A549 (cell line): ENCODE results near the gene TSPEAR. TPM values are rescaled to one million over a fixed set of nuclear protein-coding genes. Genes with fewer than 3 reads are reported as not detected.

ENCODE experiments used
- ATAC-seq, 2 experiments: fragments of 200-7000 bp in 1 of 2; fragments of >200 bp in 1 of 2; cut with Nextera tagmentation in 1 of 2; cut with Tn5 transposase in 1 of 2; 3 replicates each; pipeline versions ENCODE4 v1.8.0 to v1.9.1; 2018 to 2020; ENCODE audit warnings: mild to moderate bottlenecking in 1 of 2, moderate library complexity in 1 of 2
- CTCF ChIA-PET: fragments of 300-600 bp; sonication (Branson Sonifier 250); formaldehyde crosslinking; extraction: SDS; loops from one replicate; lab custom pipeline; 2021; ENCODE audit warnings: antibody characterized with exemption, inconsistent platforms; lab: Yijun Ruan, JAX
- POLR2A ChIA-PET: fragments of 350-600 bp; formaldehyde crosslinking; extraction: SDS; loops from one replicate; lab custom pipeline; 2021; ENCODE audit warnings: antibody characterized with exemption, inconsistent platforms; lab: Yijun Ruan, JAX
- DNase-seq, 2 experiments: peaks; one replicate each; pipeline versions ENCODE4 v3.0.0 to v3.0.0-alpha.2; 2011 to 2016; ENCODE audit warnings: low read depth in 1 of 2, low spot score in 1 of 2
- FAIRE-seq: peaks from 2 replicates; lab custom pipeline; 2011; peaks lifted over from hg19 to GRCh38; lab: Jason Lieb, UNC
- H3K27ac ChIP-seq, 2 experiments: fragments of >200 bp; sonication (Bioruptor Twin); formaldehyde crosslinking; 3 replicates each; pipeline ENCODE4 v1.5.1; 2016 to 2017
- H3K4me1 ChIP-seq: fragments of >200 bp; sonication (Bioruptor Twin); formaldehyde crosslinking; 3 replicates; pipeline ENCODE4 v1.6.1; 2016
- H3K4me2 ChIP-seq: fragments of >200 bp; sonication (Bioruptor Twin); formaldehyde crosslinking; 3 replicates; pipeline ENCODE4 v1.6.1; 2016
- H3K4me3 ChIP-seq: fragments of >200 bp; sonication (Bioruptor Twin); formaldehyde crosslinking; 3 replicates; pipeline ENCODE4 v1.5.1; 2016
- H3K9me3 ChIP-seq: fragments of >200 bp; sonication (Bioruptor Twin); formaldehyde crosslinking; 3 replicates; pipeline ENCODE4 v1.6.1; 2016
- ATOH8 ChIP-seq: fragments of 250-450 bp; sonication (Bioruptor Pico); IDR thresholded peaks from 2 replicates; pipeline ENCODE4 v1.5.0; 2020; ENCODE audit warnings: low read depth, mild to moderate bottlenecking, moderate library complexity
- BCL3 ChIP-seq: fragments of >200 bp; sonication (Bioruptor Twin); formaldehyde crosslinking; IDR thresholded peaks from 3 replicates; pipeline ENCODE4 v1.6.1; 2016
- BHLHE40 ChIP-seq: IDR thresholded peaks from 2 replicates; pipeline ENCODE4 v1.6.1; 2012; ENCODE audit warnings: low read depth, low read length, inconsistent platforms
- CBX2 ChIP-seq: fragments of 200-600 bp; sonication (generic); IDR thresholded peaks from 2 replicates; pipeline ENCODE4 v1.6.1; 2016; ENCODE audit warnings: low read depth, mild to moderate bottlenecking, borderline replicate concordance
- CBX8 ChIP-seq: fragments of 200-600 bp; sonication (generic); IDR thresholded peaks from 2 replicates; pipeline ENCODE4 v1.6.1; 2016
- CEBPB ChIP-seq, 2 experiments: fragments of >200 bp in 1 of 2; sonication (Bioruptor Twin) in 1 of 2; formaldehyde crosslinking in 1 of 2; IDR thresholded peaks; 2 replicates each; pipeline ENCODE4 v1.6.1; 2012 to 2016
- CHD2 ChIP-seq: fragments of 150-350 bp; IDR thresholded peaks from 2 replicates; pipeline ENCODE4 v1.6.1; 2014; ENCODE audit warnings: low read length; ENCODE audit not compliant: partially characterized antibody
- CHD4 ChIP-seq: fragments of 200-600 bp; sonication (generic); IDR thresholded peaks from 2 replicates; pipeline ENCODE4 v1.6.1; 2016; ENCODE audit warnings: antibody characterized with exemption, mild to moderate bottlenecking, borderline replicate concordance
- ELK1 ChIP-seq: fragments of 150-350 bp; IDR thresholded peaks from 2 replicates; pipeline ENCODE4 v1.6.1; 2014; ENCODE audit warnings: low read depth, mild to moderate bottlenecking, low read length
- ESRRA ChIP-seq: fragments of 150-350 bp; IDR thresholded peaks from 2 replicates; pipeline ENCODE4 v1.6.1; 2014; ENCODE audit warnings: mild to moderate bottlenecking, low read length, borderline replicate concordance
- FOSB ChIP-seq: fragments of 250-450 bp; sonication (Bioruptor Pico); IDR thresholded peaks from 2 replicates; pipeline ENCODE4 v1.5.0; 2020; ENCODE audit warnings: mild to moderate bottlenecking, moderate library complexity
- FOSL2 ChIP-seq, 2 experiments: fragments of 450-650 bp in 1 of 2; fragments of >200 bp in 1 of 2; sonication (Bioruptor Twin) in 1 of 2; formaldehyde crosslinking; IDR thresholded peaks; 2 replicates each; pipeline versions ENCODE4 v1.5.0 to v1.6.1; 2016 to 2020; ENCODE audit warnings: mild to moderate bottlenecking in 1 of 2, moderate library complexity in 1 of 2
- FOXS1 ChIP-seq: fragments of 250-450 bp; sonication (Bioruptor Pico); IDR thresholded peaks from 2 replicates; pipeline ENCODE4 v1.5.0; 2020; ENCODE audit warnings: mild to moderate bottlenecking, moderate library complexity
- GATA3 ChIP-seq: IDR thresholded peaks from 2 replicates; pipeline ENCODE4 v1.6.1; 2012; ENCODE audit warnings: borderline replicate concordance
- HDAC2 ChIP-seq: fragments of 200-600 bp; sonication (generic); IDR thresholded peaks from 2 replicates; pipeline ENCODE4 v1.6.1; 2016
- HOXB13 ChIP-seq: fragments of 250-450 bp; sonication (Bioruptor Pico); IDR thresholded peaks from 2 replicates; pipeline ENCODE4 v1.5.0; 2020; ENCODE audit warnings: low read depth, mild to moderate bottlenecking, moderate library complexity
- JUN ChIP-seq, 2 experiments: fragments of >200 bp; sonication (Bioruptor Twin); formaldehyde crosslinking; IDR thresholded peaks; 2 replicates in 1 of 2; 3 replicates in 1 of 2; pipeline ENCODE4 v1.6.1; 2016 to 2017
- JUNB ChIP-seq: fragments of >200 bp; sonication (Bioruptor Twin); formaldehyde crosslinking; IDR thresholded peaks from 2 replicates; pipeline ENCODE4 v1.6.1; 2016
- KDM1A ChIP-seq: fragments of 200-600 bp; sonication (generic); IDR thresholded peaks from 2 replicates; pipeline ENCODE4 v1.6.1; 2016; ENCODE audit warnings: low read depth, mild to moderate bottlenecking
- MYC ChIP-seq: IDR thresholded peaks from 2 replicates; pipeline ENCODE4 v1.6.1; 2012; ENCODE audit warnings: mild to moderate bottlenecking, inconsistent platforms, low read length, improper control_type of control experiment, borderline replicate concordance
- POLR2AphosphoS2 ChIP-seq: conservative IDR thresholded peaks from 2 replicates; pipeline ENCODE4 v1.6.1; 2012; ENCODE audit warnings: low read length, improper control_type of control experiment, inconsistent platforms
- RARB ChIP-seq: fragments of 250-450 bp; sonication (Bioruptor Pico); IDR thresholded peaks from 2 replicates; pipeline ENCODE4 v1.8.0; 2021; ENCODE audit warnings: mild to moderate bottlenecking, moderate library complexity
- RCOR1 ChIP-seq: fragments of 150-350 bp; IDR thresholded peaks from 2 replicates; pipeline ENCODE4 v1.6.1; 2014; ENCODE audit warnings: antibody characterized with exemption, low read length, low read depth
- TFCP2L1 ChIP-seq: fragments of 250-450 bp; sonication (Bioruptor Pico); IDR thresholded peaks from 2 replicates; pipeline ENCODE4 v1.5.0; 2021; ENCODE audit warnings: mild to moderate bottlenecking
- ZC3H11A ChIP-seq: fragments of 450-650 bp; IDR thresholded peaks from 2 replicates; pipeline ENCODE4 v1.6.1; 2014; ENCODE audit warnings: antibody characterized with exemption, mild to moderate bottlenecking
- ZNF302 ChIP-seq: fragments of 250-450 bp; sonication (Bioruptor Pico); IDR thresholded peaks from 2 replicates; pipeline ENCODE4 v1.9.0; 2021; ENCODE audit warnings: inconsistent platforms, mild to moderate bottlenecking, moderate library complexity
- WGBS: methylation state at CpG from one replicate; pipeline ENCODE4 v1.1.6; 2017; ENCODE audit errors: missing lambda C conversion rate; 5-methylcytosine and 5-hydroxymethylcytosine counted together
- polyA plus RNA-seq, 4 experiments: library from polyadenylated mRNA; depleted of rRNA in 3 of 4; stranded (reverse); fragments of >200 nt; fragmentation: RNase III in 1 of 4; extraction: RNeasy Plus Mini Kit Qiagen cat#74134 plus additional on column Dnase treatment in 1 of 4; gene quantifications; 2 replicates in 3 of 4; 3 replicates in 1 of 4; pipeline ENCODE4 v1.2.3, GENCODE V29; 2011 to 2017
- TF ChIP-seq, protein P1 (sequence below): fragments of 450-650 bp; IDR thresholded peaks from 2 replicates; pipeline ENCODE4 v1.6.1; 2014; ENCODE audit warnings: antibody characterized with exemption

The TSPEAR gene
- polyA plus RNA-seq, 2 of the 4 experiments (the other 2 are of a cell fraction): not detected

DNA sequence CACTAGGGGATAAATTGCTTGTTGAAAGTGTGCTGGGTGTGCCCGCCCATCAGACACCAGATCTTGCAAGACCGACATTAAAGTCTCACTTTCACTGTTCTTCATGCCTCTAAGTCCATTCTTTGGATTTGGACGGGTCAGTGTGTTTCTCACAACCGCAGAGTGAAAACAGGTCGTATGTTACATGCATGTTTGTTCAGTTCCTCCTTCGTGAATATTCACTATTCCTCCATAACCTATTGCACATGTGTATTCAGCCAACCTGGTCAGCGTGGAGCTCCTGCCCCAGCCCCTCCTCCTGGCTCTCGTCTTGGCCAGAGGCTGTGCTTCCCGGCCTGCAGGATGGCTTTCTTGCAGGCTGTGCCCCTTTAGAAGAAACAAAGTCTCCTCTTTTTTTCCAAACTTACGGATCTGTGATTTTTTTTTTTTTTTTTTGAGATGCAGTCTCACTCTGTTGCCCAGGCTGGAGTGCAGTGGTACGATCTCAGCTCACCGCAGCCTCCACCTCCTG is 116.9 kb downstream of the TSPEAR start:
- no peaks in the 10 kb centered on the region for H3K9me3 ChIP-seq
- no peak overlapping the region for H3K4me3 ChIP-seq
- 57% methylated on average over 12 of the region's 12 CpGs for WGBS
- FAIRE-seq (no peak), ATAC-seq (no peak), DNase-seq (no peak)
- H3K4me1 ChIP-seq: no peaks in the 10 kb centered on the region
- H3K27ac ChIP-seq: no peak overlapping the region
- ChIA-PET CTCF (interaction anchor here (0.8 kb wide), 1 partner anchor 10 kb away, joined by 3 read pairs; no protein-coding TSS in a partner anchor), POLR2A (no interaction called here)
- H3K4me2 ChIP-seq: no peak overlapping the region
- TF ChIP-seq GATA3 (no peak), KDM1A (no peak), CBX2 (no peak), CEBPB (IDR thresholded peaks at IDR 0.05) (no peak), CHD4 (no peak), JUNB (no peak)

GRCh38 chr21:44593598-44594405 is 117.6 kb downstream of the TSPEAR start:
- no peak for ATAC-seq
- 86% methylated on average over 14 of the region's 20 CpGs for WGBS
- no peak overlapping the region for H3K27ac ChIP-seq
- CTCF ChIA-PET: interaction anchor here (0.8 kb wide), 1 partner anchor 9 kb away, joined by 3 read pairs; no protein-coding TSS in a partner anchor
- TF ChIP-seq MYC (no peak), CBX8 (no peak), ELK1 (no peak), CHD2 (no peak), HDAC2 (no peak), BHLHE40 (no peak), POLR2AphosphoS2 (no peak), JUN (IDR thresholded peaks at IDR 0.05) (no peak), ZC3H11A (no peak), BCL3 (no peak), FOSL2 (IDR thresholded peaks at IDR 0.05) (no peak), FOSL2 (CRISPR knock-in tag; IDR thresholded peaks at IDR 0.05) (no peak), JUNB (no peak), ATOH8 (CRISPR knock-in tag) (no peak)
- TF ChIP-seq, all 56 proteins: peak for 0
- Histone ChIP-seq H3K4me1 (no peaks in the 10 kb centered on the region), H3K4me2 (no peak overlapping the region), H3K9me3 (no peaks in the 10 kb centered on the region), H3K4me3 (no peak overlapping the region)
- POLR2A ChIA-PET: no interaction called here
- no peak for FAIRE-seq
- no peak for DNase-seq

DNA sequence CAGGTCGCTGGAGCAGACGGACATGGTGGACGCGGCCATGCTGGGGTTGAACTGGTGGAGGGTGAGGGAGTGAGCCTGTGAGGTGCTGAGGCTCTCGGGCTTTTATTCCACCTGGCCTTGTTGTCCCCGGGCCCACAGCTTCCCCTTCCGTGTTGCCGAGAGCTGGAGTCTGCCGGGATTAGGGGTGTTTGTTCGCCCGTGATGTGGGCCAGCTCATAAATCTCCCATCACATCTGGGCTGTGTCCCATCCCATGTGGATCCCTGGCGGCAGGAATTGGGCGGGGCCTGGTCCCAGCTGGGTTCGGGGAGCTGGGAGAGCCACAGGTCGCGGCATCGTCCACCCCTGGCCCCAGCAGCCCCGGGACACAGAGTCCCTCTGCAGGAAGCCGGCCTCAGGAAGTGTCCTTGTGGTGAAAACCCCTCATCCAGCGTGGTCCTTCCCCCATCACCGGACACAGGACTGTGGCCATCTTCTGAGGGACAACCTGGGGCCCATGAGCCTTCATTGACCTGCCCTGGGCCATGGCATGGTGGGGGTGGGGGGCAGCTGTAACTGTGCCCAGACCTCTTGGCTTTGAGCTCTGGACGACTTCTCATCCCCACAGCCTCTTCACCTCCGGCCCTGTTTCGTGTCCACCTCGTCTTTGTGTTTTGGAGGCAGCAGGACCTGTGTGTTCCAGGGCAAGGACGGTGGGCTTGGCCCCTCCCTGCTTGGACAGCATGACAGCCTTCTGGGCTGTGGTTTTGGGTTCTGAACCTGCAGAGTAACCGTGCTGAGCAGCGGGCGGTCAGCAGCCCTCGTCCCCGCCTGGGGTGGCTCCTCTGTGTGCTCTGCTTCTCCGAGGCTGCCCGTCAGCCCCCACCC is 118.7 kb downstream of the TSPEAR start, which contains the start of gene KRTAP10-6:
TSS of gene KRTAP10-6 (minus strand) at position 60 of the 866 bp plus-strand sequence. CDS start at position 39, 21 bp downstream.
- Histone ChIP-seq H3K4me2 (no peak within 1 kb of the TSS), H3K4me3 (no peak within 1 kb of the TSS), H3K4me1 (no peaks in the 10 kb centered on the region), H3K9me3 (no peaks in the 10 kb centered on the region), H3K27ac (no peak within 1 kb of the TSS)
- CTCF ChIA-PET: interaction anchor here (1.1 kb wide), 1 partner anchor 12 kb away, joined by 3 read pairs; the partner anchor contains the start of gene KRTAP10-5
- POLR2A ChIA-PET: no interaction called here
- DNase-seq: no peak
- 71% methylated on average over 16 of the region's 33 CpGs for WGBS
- FAIRE-seq: no peak
- ATAC-seq: no peak
- TF ChIP-seq HOXB13 (CRISPR knock-in tag) (no peak), FOSB (no peak), JUNB (no peak), TFCP2L1 (CRISPR knock-in tag) (no peak), ESRRA (no peak), MYC (no peak), CHD4 (no peak), ZNF302 (no peak), ELK1 (no peak), CEBPB (IDR thresholded peaks at IDR 0.05) (no peak), RCOR1 (no peak), RARB (no peak), FOXS1 (CRISPR knock-in tag) (no peak)
- TF ChIP-seq, protein P1, sequence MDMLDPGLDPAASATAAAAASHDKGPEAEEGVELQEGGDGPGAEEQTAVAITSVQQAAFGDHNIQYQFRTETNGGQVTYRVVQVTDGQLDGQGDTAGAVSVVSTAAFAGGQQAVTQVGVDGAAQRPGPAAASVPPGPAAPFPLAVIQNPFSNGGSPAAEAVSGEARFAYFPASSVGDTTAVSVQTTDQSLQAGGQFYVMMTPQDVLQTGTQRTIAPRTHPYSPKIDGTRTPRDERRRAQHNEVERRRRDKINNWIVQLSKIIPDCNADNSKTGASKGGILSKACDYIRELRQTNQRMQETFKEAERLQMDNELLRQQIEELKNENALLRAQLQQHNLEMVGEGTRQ: no peak
